Colonic mucosa (tissue), 4 donors: ENCODE results near the gene PLXNA4. TPM values are rescaled to one million over a fixed set of nuclear protein-coding genes. Genes with fewer than 3 reads are reported as not detected.

Experiments
- DNase-seq: peaks from one replicate; pipeline ENCODE4 v3.0.0-alpha.2; 2020
- H3K27ac ChIP-seq: fragments of 200-600 bp; one replicate; pipeline ENCODE4 v1.8.0; 2021
- H3K27me3 ChIP-seq: fragments of 200-600 bp; one replicate; pipeline ENCODE4 v1.8.0; 2021
- H3K36me3 ChIP-seq: fragments of 200-600 bp; one replicate; pipeline ENCODE4 v1.8.0; 2021
- H3K4me1 ChIP-seq: fragments of 200-600 bp; one replicate; pipeline ENCODE4 v1.8.0; 2021; ENCODE audit warnings: mild to moderate bottlenecking
- H3K4me3 ChIP-seq: fragments of 200-600 bp; one replicate; pipeline ENCODE4 v1.8.0; 2021
- H3K9ac ChIP-seq, 2 donors: one replicate each; pipeline ENCODE4 v1.7.0; 2013; ENCODE audit warnings: control low read depth in 2 of 2, low read depth in 2 of 2, low read length in 2 of 2
- H3K9me3 ChIP-seq: fragments of 200-600 bp; one replicate; pipeline ENCODE4 v1.8.0; 2021
- intact Hi-C: fragments of 100-400 bp; cut with DNase I; formaldehyde crosslinking; loops from one replicate; pipeline ENCODE4 v1.14.1; 2022
- total RNA-seq, 2 donors: library from RNA; stranded (reverse); fragmentation: NEBNext Ultra II Directional in 1 of 2; extraction: Animal tissue kit (Norgen Biotek cat#: 25700) in 1 of 2; gene quantifications; one replicate each; pipeline ENCODE4 v1.2.1, GENCODE V29; 2021
- TF ChIP-seq, protein P1 (sequence below): fragments of 200-600 bp; IDR thresholded peaks from one replicate; pipeline ENCODE4 v1.8.0; 2022; ENCODE audit warnings: antibody characterized with exemption, mild to moderate bottlenecking
- donor health status: healthy.
- donor health status: DM: no; HTN: no; CAD: no.
- donor health status: DM: no; HTN: no; CAD: no.

The PLXNA4 gene
- total RNA-seq, 2 donors from 2014 or later, result 0.15 to 0.77 TPM

DNA sequence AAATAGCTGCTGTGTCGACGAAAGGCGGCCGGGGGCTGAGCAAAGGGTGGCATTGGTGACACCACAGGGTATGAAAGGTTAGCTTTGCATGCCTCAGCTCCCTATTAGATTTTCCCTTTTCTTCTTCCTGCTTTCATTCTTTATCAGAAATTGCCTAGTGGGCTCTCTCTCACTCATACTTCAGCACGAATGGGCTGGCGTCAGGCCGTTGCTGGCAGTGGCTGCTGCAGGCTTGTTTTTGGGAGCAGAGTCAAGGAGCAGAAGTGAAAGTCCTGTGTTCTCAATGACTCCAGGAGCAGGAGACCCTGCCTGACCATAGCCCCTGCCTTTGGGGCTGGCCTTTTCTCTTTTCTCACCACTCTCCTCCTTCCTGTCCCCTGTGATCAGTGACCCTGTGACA lies 318.0 kb downstream of the PLXNA4 start:
- Histone ChIP-seq H3K27me3 (no peaks in the 10 kb centered on the region), H3K9ac (no peak overlapping the region), H3K27ac (no peak overlapping the region), H3K4me3 (no peak overlapping the region), H3K4me1 (no peaks in the 10 kb centered on the region), H3K9me3 (no peaks in the 10 kb centered on the region), H3K36me3 (no peaks in the 10 kb centered on the region)
- intact Hi-C loops, result no loop called here
- TF ChIP-seq, protein P1, sequence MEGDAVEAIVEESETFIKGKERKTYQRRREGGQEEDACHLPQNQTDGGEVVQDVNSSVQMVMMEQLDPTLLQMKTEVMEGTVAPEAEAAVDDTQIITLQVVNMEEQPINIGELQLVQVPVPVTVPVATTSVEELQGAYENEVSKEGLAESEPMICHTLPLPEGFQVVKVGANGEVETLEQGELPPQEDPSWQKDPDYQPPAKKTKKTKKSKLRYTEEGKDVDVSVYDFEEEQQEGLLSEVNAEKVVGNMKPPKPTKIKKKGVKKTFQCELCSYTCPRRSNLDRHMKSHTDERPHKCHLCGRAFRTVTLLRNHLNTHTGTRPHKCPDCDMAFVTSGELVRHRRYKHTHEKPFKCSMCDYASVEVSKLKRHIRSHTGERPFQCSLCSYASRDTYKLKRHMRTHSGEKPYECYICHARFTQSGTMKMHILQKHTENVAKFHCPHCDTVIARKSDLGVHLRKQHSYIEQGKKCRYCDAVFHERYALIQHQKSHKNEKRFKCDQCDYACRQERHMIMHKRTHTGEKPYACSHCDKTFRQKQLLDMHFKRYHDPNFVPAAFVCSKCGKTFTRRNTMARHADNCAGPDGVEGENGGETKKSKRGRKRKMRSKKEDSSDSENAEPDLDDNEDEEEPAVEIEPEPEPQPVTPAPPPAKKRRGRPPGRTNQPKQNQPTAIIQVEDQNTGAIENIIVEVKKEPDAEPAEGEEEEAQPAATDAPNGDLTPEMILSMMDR, result no peak
- no peak for DNase-seq

DNA sequence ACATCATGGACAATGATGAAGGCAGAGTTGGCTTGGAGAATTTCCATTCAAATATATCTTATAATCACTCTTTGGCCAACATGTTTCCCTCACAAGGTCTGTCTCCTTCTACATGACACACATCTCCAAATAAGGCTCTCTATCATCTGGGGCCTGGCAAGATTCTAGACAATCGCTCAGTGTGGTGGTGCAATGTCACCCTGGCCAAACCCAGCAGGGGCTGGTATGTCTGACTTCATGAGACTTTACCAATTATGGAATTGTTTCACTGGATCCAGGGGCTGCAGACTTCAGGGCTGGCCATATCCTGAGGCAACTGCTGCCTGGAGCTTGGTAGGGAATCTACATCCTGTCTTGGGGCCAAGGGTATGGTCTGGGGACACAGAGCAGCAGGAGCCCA lies 319.0 kb downstream of the PLXNA4 start:
- H3K27me3 ChIP-seq, result no peaks in the 10 kb centered on the region
- H3K27ac ChIP-seq, result no peak overlapping the region
- DNase-seq, result no peak
- no peak overlapping the region for H3K4me3 ChIP-seq
- H3K36me3 ChIP-seq, result no peaks in the 10 kb centered on the region
- intact Hi-C loops, result no loop called here
- no peaks in the 10 kb centered on the region for H3K4me1 ChIP-seq
- TF ChIP-seq, protein P1, result no peak
- H3K9ac ChIP-seq, result no peak overlapping the region
- no peaks in the 10 kb centered on the region for H3K9me3 ChIP-seq

DNA sequence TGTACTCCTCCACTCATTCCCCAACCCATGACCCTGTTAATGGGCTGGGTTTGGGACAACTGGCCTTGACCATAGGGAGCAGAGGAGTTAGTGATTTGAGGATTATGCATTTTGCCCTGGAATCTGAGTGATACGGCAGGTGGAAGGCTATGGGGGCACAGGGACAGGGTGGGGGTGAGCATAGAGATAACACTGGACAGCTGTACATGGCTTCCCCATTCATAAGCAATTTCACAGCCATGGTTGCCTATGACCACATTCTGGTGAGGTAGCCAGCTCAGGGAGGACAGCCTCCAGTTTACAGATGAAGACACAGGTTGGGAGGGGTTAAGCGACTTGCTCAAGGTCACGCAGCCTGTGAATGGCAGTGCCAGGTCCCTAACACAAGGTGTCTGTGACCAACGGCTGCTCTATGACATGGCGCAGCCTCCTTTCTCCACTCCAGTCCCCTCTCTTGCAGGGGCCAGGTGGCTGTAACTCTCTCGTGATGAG lies 319.5 kb downstream of the PLXNA4 start:
- intact Hi-C loops, result no loop called here
- no peaks in the 10 kb centered on the region for H3K9me3 ChIP-seq
- no peak for DNase-seq
- no peaks in the 10 kb centered on the region for H3K36me3 ChIP-seq
- no peak overlapping the region for H3K9ac ChIP-seq
- no peak overlapping the region for H3K27ac ChIP-seq
- H3K27me3 ChIP-seq, result no peaks in the 10 kb centered on the region
- H3K4me1 ChIP-seq, result no peaks in the 10 kb centered on the region
- TF ChIP-seq, protein P1, result no peak
- no peak overlapping the region for H3K4me3 ChIP-seq

DNA sequence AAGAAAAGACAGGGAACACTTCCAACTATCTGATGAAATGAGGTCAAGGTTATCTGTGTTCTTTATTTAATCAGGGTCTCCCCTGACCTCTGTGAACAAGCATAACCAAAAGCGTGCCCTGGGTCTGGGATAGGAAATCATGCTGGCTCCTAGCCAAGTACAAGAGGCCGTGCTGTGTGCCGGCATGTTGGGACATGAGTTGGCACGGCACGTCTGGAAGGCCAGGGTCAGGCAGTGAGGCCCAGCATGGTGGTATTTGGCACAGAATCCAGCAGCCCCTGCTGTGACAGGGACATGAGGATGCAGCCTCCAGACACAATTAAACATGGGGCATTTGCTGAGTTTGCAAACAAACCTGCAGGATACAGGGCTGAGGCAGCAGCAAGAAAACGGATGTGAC lies 320.4 kb downstream of the PLXNA4 start:
- Histone ChIP-seq H3K27ac (no peak overlapping the region), H3K36me3 (no peaks in the 10 kb centered on the region), H3K9ac (no peak overlapping the region), H3K27me3 (no peaks in the 10 kb centered on the region), H3K9me3 (no peaks in the 10 kb centered on the region), H3K4me3 (no peak overlapping the region), H3K4me1 (no peaks in the 10 kb centered on the region)
- no peak for DNase-seq
- intact Hi-C loops, result no loop called here
- TF ChIP-seq, protein P1, result no peak

DNA sequence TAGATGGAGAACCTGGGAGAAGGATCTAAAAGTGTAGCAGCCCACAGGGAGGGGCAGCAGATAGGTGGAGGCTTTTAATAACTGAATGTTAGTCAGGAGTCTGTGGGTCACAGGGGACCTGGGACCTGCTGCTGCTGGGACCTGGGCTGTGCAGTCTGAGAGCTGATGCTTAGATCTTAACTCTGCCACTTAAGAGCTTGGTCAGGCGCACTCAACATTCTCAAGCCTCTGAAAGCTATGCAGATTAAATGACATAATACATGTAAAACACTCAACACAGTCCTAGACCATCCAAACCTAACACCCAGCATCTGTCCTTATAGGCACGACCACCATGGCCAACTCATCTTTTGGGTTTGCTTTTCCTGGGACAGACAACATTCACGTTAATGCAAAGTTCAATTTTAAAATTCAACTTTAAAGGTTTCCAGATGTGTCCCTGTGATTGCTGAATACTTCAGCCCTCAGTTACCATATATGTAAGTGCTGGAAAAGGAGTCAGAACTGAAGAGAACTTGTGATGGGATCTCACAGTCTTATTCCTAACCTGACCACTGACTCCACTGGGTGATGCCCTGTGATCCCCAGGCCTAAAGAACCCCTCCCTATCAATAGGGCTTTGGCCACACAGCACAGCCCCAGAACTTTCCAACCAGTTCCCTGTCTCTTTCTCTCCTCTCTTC lies 321.0 kb downstream of the PLXNA4 start:
- peaks cover 5% of the 10 kb centered on the region for H3K4me1 ChIP-seq
- H3K9me3 ChIP-seq, result no peaks in the 10 kb centered on the region
- no peak overlapping the region for H3K4me3 ChIP-seq
- H3K27ac ChIP-seq, result no peak overlapping the region
- H3K36me3 ChIP-seq, result no peaks in the 10 kb centered on the region
- no peaks in the 10 kb centered on the region for H3K27me3 ChIP-seq
- TF ChIP-seq, protein P1, result no peak
- no peak for DNase-seq
- H3K9ac ChIP-seq, result no peak overlapping the region
- intact Hi-C loops, result no loop called here
